KOPT-K1 (cell line): ENCODE results near the gene CLUH.
"Not testable (repeated sequence)": the region's sequence is repeated elsewhere in the genome, so short reads cannot be mapped to it uniquely, and the experiment has no call there.

Experiments used
- H3K27ac ChIP-seq: fragments of 200-600 bp; sonication (generic); 2 replicates; pipeline ENCODE4 v1.5.1; 2016; ENCODE audit warnings: antibody characterized with exemption, mild to moderate bottlenecking, low read depth, low read length; ENCODE audit not compliant: poor library complexity, severe bottlenecking
- H3K36me3 ChIP-seq: fragments of 200-600 bp; sonication (generic); 2 replicates; pipeline ENCODE4 v1.5.1; 2017; ENCODE audit warnings: antibody characterized with exemption, mild to moderate bottlenecking, low read length, moderate library complexity; ENCODE audit not compliant: insufficient read depth
- H3K9me3 ChIP-seq: fragments of 200-600 bp; sonication (generic); 2 replicates; pipeline ENCODE4 v1.5.1; 2017; ENCODE audit warnings: antibody characterized with exemption, low read length, mild to moderate bottlenecking; ENCODE audit not compliant: insufficient read depth, poor library complexity, severe bottlenecking

Gene CLUH

DNA sequence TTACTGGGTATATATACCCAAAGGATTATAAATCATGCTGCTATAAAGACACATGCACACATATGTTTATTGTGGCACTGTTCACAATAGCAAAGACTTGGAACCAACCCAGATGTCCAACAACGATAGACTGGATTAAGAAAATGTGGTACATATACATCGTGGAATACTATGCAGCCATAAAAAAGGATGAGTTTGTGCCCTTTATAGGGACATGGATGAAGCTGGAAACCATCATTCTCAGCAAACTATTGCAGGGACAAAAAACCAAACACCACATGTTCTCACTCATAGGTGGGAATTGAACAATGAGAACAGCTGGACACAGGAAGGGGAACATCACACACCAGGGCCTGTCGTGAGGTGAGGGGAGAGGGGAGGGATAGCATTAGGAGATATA lies 58.7 kb downstream of the CLUH start:
- H3K36me3 ChIP-seq: peaks cover 73% of the 10 kb centered on the region

DNA sequence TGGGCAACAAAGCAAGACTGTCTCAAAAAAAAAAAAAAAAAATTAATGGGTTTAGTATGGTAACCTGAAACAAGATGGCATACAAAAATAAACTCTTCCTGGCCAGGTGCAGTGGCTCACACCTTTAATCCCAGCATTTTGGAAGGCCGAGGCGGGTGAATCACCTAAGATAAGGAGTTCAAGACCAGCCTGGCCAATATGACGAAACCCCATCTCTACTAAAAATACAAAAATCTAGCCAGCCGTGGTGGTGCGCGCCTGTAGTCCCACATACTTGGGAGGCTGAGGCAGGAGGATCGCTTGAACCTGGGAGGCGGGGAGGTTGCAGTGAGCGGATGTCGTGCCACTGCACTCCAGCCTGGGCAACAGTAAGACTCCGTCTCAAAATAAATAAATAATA lies 62.4 kb downstream of the CLUH start:
- H3K36me3 ChIP-seq: peaks cover 76% of the 10 kb centered on the region
- no peaks in the 10 kb centered on the region for H3K9me3 ChIP-seq
- no peak overlapping the region for H3K27ac ChIP-seq

More for the DNA sequence above, 58.7 kb downstream of the CLUH start:
- not testable (repeated sequence) for H3K27ac ChIP-seq, H3K9me3 ChIP-seq

DNA sequence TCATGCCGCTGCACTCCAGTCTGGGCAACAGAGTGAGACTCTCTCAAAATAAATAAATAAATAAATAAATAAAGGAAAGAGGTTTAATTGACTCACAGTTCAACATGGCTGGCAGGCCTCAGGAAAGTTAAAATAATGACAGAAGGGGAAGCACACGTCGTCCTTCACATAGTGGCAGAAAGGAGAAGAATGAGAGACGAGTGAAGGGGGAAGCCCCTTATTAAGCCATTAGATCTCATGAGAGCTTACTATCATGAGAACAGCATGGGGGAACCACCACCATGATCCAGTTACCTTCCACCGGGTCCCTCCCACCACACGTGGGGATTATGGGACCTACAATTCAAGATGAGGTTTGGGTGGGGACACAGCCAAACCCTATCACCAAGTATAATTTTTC lies 63.6 kb downstream of the CLUH start:
- no peak overlapping the region for H3K27ac ChIP-seq
- H3K36me3 ChIP-seq: peaks cover 88% of the 10 kb centered on the region
- H3K9me3 ChIP-seq: no peaks in the 10 kb centered on the region

DNA sequence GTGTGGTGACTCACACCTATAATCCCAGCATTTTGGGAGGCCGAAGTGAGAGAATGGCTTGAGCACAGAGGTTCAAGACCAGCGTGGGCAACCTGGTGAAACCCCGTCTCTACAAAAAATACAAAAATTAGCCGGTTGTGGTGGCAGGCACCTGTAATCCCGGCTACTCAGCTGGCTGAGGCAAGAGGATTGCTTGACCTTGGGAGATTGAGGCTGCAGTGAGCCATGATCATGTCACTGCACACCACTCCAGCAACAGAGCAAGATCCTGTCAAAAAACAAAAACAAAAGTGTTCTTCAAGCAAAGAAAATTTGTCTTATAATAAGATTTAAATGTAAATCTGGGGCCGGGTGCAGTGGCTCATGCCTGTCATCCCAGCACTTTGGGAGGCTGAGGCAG lies 66.6 kb downstream of the CLUH start:
- H3K9me3 ChIP-seq: no peaks in the 10 kb centered on the region
- no peak overlapping the region for H3K27ac ChIP-seq
- H3K36me3 ChIP-seq: peaks cover 90% of the 10 kb centered on the region
